SIG-M5 treated with dmso at 0.1 percent for 504 hours (cell line): ENCODE data around the gene PPFIA4.
A peak's percentile ranks its signal among the peaks of the same experiment; 100 is the strongest.

Experiments used
- DNase-seq: peaks from one replicate; lab custom pipeline; 2025; ENCODE audit not compliant: unreplicated experiment; lab: John Stamatoyannopoulos, UW

PPFIA4 gene

DNA sequence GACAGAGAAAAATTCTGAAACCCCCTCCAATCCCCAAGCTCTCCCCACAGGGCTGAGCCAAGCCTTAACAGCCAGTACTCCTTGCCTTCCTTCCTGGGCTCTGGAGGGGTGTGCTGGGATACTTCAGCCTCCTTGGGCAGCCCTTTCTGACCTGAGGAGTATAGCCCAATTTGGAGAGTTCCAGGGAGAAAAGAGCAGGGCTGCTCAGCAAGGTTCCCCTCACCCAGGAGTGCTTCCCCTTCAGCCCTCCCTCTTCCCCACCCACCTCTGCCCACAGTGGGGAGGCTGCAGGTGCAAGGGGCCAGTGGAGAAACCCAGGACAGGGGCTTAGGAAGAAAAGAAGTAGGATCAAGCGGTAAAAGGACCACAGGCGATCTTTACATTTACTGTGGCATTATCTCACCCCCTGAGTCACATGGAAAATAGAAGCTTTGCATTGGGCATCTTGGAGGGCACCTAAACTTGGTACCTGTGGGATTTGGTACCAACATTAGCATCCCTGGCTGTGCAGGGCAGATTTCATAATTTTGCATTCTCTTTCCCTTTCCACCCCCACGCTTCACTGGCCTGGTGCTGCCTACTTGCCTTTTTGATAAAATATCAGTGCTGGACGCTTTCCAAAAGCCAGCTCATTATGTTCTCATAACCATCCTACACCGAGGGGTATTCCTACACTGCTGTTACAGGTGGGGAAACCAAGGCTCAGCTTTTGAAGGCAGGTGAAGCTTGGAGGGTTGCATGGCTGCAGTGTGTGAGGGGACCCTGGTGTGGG is 98.4 kb downstream of the PPFIA4 start:
- no peak for DNase-seq

GRCh38 chr1:203126151-203126865 is 100.0 kb downstream of the PPFIA4 start:
- DNase-seq: peak; percentile 66

DNA sequence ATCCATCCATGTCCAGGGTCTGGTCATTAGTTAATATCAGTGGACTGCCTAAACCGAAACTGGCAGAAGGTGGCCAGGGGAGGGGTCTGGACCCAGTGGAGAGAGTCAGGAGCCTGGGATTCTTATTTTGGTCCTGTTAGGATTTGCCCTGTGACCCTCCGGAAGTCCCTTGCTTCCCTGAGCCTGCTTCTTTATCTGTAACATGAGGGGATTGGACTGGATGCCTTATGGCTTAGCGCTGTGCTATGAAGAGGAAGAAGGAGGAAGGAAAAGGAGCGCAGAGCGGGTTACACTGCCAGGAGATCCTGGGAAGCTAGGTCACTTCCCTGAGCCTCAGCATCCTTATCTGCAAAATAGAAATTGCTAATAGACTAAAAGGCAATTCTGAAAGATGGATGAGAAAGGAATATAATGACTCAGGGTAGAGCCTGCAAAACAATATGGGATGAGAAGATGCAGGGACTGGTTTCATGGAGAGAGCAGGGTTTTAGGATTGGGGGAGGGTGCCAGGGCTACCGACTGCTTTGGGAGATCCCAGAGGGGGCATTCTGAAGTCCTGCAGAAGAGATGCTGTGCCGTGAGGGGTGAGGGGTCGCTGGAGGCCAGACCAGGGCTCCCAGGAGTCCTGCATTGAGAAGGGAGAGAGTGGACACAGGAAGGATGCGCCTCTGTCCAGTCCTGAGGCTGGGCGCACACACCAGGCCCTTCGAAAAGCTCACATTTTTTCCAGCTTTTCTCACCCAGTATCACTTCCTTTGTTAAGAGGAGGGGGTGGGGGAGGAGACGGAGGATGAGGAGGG is 100.8 kb downstream of the PPFIA4 start:
- peak; percentile 16 for DNase-seq

DNA sequence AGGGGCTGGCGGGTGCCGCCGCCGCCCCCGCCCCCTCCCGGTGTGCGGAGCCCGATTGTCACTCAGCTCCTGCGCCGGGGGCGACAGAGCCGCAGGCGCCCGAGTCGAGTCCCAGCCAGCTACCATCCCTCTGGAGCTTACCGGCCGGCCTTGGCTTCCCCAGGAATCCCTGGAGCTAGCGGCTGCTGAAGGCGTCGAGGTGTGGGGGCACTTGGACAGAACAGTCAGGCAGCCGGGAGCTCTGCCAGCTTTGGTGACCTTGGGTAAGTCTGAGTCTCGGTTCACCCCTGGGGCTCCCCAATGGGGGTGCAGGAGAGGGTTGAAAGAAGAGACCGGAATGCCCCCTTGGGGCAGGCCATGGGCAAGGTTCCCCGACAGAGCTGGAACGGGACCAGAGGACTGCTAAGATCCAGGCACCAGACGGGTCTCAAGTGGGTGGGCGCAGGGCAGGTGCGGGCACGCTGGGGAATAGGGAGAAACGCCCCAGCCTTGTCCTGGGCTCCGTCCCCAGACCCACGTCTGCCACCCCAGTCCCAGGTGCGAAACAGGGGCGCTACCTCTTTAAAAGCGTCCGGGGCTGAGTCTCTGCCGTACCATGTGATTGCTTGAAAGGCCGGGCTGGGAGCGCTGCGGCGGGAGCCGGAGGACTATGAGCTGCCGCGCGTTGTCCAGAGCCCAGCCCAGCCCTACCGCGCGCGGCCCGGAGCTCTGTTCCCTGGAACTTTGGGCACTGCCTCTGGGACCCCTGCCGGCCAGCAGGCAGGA is 101.6 kb downstream of the PPFIA4 start, which contains the start of gene ADORA1:
Gene ADORA1 (plus strand): TSS at position 61 of the 765 bp plus-strand sequence. CDS start 1,116 bp downstream, outside the sequence.
- DNase-seq: no peak

GRCh38 chr1:203128431-203128715 is 102.1 kb downstream of the PPFIA4 start:
- DNase-seq: no peak
